HG03097 (cell line): Measurements from ENCODE around the gene ESRRA.

ENCODE experiments used
- ATAC-seq: cut with Tn5 transposase; IDR thresholded peaks from one replicate; pipeline ENCODE4 v1.9.1; 2021; ENCODE audit not compliant: unreplicated experiment, low FRiP score

The ESRRA gene

GRCh38 chr11:64269540-64270220 lies 35.6 kb upstream of the ESRRA start:
- peak; percentile 63 for ATAC-seq

DNA sequence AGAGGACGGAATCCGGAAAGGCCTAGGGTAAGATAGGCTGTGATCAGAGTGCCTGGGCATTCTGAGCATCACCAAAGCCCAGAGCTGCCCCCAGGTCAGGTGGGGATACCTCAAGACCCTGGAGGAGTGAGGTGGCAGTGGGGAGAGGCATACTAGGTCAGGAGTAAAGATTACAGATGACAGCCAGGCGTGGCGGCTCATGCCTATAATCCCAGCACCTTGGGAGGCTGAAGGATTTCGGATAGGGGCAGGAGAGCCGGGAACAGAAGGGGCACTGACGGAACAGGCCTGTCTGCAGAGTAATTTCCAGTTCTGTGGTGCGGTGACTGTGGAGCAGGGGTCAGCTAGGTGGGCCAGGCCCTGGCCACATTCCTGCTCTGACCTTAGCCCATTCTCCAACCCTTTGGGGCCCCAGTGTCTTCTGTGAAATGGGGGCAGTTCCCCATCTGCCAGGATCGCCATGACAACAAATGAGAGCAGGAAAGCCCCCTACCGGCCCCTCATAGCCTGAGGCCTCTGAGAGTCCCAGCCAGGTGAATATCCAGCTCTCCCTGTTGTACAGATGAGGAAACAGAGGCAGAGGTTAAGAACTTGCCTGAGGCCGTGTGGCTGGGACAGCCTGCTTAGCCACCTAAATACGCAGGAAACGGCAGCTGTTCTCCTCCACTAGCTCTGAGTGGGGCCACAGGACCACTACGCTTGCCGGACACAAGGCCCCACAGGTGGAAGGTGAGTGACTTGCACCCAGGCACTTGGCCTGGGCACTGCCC lies 30.1 kb upstream of the ESRRA start:
- ATAC-seq = no peak

DNA sequence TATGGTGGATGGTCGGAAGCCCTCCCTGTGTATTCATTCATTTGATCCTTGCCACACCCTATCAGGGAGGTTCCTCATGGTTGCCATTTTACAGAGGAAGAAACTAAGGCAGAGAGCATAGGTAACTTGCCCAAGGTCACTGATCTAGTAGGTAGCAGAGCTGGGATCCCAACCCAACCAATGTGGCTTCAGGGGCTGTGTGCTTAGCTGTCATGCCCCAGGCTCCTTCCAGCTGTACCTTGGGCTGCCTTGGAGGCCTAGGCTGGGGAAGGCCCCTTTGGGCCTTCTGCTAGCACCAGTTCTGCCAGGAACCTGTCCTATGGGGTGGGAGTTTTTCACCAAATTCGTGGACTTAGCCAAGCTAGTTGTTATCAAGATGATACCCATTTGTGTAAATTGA lies 29.5 kb upstream of the ESRRA start:
- ATAC-seq = no peak

DNA sequence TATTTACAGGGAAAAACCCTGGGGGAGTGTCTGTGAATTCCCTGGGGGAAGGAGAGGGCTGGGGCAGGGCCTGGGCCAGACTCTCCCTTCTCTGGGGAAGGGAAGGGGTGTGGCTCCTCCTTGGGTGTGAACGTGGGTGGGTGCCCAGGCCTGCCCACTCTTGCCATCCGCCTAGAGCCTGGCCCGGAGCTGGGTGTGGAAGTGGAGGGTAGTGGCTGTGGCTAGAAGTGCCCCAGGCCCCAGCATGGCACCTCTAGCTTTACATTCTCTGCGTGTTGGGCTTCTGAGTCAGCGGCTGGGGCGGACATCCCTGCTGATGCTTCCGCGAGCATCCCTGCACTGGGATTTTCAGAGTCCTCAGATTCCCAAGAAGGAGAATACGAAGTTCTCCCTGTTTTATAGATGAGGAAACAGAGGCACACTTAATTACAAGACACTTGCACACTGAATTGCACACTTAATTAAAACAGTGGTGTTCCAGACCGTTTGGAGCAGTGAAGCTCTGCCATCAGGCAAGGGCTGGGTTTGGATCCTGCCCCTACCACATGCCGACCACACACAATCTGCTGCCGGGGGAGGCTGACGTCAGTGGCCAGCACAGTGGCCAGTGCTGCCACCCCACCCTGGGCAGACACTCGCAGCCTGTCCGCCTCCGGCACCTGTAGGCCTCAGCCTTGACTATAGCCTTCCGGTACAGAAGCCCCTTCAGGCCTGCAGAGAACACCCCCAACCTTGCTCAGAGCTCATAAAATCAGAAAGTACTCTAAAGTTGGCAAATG lies 28.5 kb upstream of the ESRRA start:
- no peak for ATAC-seq

DNA sequence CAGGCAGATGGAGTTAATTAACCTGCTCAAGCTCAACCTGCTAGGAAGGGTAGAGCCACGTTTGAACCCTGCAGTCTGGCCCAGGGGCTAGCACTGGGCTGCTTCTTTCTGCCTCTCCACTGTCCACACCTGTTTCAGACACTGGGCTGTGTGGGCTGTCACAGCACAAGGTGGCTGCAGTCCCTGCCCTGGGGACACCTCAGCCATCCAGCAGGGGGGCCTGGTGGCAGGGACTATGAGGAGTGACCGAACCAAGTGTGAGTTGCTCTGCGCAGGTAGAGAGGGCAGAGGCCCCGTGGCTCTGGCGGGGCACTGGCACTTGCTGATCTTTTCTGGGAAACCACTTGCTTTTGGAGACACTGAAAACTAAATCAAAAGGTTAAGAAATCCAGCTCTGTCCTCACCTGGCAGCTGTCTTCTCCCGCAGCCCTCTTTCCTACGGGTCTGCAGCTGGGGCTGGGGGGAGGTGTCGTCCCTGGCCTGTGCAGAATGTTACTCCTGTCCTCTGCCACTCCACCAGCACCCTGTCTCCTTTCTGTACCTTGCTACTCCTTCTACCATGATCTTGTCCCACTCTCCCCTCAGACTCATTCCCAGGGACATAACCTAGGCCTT lies 26.6 kb upstream of the ESRRA start:
- no peak for ATAC-seq

- no peak for ATAC-seq
Measured at GRCh38 chr11:64281957-64282770, 23.2 kb upstream of the ESRRA start.

DNA sequence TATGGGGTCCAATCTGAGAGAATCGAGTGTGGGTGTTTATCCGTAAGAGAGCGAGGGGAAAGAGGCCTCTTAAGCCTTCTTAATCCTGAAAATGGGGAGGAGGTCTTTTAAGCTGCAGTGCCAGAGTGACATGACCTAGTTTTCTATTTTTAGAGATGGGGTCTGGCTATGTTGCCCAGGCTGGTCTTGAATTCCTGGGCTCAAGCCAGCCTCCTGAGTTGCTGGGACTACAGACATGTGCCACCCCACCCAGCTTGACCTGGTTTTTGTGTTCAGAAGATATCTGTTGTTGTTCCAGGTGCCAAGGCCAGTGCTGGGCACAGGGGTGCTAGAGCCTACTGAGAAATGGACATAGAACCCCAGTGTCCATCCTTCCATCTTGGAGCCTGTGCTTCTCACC lies 22.2 kb upstream of the ESRRA start:
- no peak for ATAC-seq

- ATAC-seq = peak; percentile 49
Measured at GRCh38 chr11:64284048-64284961, 21.0 kb upstream of the ESRRA start, which contains the start of gene BAD. Gene BAD, minus strand, starts transcription at chr11:64284665. Its CDS starts 297 bp downstream, at chr11:64284368.

DNA sequence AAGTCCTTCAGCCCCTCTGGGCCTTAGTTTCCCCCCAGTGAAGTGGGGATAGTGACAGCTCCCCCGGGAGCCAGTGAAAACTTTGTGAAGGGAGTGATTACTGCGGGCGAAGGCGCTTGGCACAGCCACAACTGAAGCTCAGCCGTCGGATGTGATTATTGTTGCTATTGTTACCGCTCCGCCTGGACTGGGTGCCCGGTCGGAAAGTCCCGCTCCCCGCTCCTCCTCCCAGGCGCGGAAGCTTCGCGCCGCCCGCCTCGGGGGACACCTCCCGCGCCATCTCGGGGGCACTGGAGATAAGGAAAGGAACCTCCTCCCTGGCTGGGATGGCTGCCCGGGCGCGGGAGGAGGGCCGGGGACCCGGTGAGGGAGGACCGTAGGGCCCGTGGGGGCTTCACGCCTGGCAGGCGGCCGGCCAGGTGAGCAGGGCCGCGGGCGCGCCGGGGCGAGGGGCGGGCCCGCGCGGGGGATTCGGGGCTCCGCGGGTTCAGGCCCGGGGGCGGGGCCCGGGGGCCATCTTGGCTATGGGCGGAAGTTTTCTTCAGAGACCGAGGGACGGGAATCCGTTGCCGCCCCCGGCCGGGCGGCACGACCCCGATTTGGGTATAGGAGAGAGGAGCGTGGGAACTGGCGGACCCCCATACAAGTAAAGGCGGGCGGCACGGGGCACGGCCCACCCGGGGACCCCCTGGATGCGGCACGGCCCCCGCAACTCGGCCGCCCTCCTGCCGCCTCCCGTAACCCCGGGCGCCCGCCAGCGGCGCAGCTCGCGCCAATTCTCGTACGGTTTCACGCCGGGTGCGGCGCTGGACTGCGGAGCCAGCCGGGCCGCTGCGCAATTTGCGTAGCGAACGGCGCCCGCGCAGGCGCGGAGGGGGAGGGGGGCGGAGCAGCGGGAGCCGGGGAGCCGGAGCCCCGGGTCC lies 20.1 kb upstream of the ESRRA start, which contains the start of gene GPR137:
GPR137 (plus strand) TSS at position 887 of the 923 bp plus-strand sequence. CDS start 677 bp downstream, outside the sequence.
- peak; percentile 58 for ATAC-seq

GRCh38 chr11:64285885-64286800 lies 19.2 kb upstream of the ESRRA start:
- no peak for ATAC-seq

DNA sequence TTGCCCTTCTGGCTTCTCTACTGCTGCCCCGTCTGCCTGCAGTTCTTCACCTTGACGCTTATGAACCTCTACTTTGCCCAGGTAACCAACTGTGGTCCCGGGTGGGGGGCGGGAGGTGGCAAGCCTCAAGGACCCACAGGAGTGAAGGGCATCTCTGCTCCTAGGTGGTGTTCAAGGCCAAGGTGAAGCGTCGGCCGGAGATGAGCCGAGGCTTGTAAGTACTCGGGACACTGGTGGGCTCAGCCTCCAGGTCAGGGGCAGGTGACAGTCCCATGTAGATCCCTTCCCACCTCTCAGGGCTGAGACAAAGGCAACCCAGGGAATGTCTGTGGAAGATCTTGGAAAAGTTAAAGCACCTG lies 18.5 kb upstream of the ESRRA start:
- no peak for ATAC-seq

DNA sequence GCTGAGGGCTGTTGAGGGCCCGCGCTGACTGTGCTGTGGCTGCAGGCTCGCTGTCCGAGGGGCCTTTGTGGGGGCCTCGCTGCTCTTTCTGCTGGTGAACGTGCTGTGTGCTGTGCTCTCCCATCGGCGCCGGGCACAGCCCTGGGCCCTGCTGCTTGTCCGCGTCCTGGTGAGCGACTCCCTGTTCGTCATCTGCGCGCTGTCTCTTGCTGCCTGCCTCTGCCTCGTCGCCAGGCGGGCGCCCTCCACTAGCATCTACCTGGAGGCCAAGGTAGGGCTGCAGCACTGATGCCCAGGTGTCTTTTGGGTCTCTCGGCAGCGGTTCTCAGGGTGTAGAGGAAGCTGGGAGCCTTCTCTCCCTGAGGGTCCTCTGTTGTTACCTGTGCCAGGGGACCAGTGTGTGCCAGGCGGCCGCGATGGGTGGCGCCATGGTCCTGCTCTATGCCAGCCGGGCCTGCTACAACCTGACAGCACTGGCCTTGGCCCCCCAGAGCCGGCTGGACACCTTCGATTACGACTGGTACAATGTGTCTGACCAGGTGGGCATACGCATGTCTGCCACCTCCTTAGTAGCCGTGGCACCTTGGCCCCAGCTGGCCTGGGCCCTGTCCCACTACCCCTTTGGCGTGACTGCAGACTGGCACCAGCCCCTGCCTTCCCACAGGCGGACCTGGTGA lies 17.5 kb upstream of the ESRRA start:
- ATAC-seq = no peak

- no peak for ATAC-seq
Measured at GRCh38 chr11:64288353-64288750, 17.0 kb upstream of the ESRRA start.

GRCh38 chr11:64289002-64289564 lies 16.2 kb upstream of the ESRRA start:
- no peak for ATAC-seq

DNA sequence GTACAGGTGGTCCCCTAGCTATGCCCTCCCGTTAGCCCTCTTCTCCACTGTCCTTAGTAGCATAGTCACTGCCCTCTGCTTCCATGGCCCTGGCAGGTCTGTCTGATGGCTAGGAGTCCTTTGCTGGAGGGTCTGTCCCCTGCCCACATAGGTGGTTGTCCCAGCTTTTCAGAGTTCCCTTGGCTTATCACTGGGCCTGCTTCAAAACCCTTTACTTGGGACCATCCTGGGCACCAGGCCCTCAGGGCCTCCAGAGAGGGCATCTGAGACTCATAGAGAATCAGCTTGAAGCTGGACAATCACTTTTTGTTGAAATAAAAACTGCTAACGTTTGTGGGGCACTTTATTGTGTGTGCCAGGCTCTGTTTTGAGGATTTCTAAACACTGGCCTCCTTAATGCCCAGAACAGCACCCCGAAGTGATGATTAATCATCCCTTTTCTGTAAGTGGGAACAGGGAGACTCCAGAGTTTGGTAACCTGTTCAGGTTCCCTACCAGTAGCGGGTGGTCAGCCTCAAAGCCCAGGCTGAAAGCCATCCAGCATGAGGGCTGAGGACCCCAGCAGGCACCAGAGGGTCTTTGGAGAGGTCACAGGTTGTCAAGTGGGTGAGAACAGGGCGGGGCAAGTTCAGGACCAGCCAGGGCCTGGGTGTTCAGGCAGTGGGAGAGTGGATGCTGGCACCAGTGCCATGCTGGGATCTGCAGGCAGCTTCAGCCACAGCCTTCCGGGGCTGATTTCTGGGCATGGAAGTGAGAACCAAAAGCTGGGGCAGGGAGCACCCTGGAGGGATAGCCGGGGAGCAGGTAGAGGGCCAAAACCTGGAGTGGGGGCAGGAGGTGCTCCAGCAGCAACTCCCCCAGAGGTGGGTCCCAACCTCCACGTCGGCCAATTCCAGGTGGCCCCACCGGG lies 14.7 kb upstream of the ESRRA start:
- ATAC-seq = no peak
